ENCODE data around the gene OR4D1. TPM values are rescaled to one million over a fixed set of nuclear protein-coding genes. Genes with fewer than 3 reads are reported as not detected.

OR4D1 gene
- total and polyA plus RNA-seq, 7 donors, result 0.07 TPM; not detected in 6

DNA sequence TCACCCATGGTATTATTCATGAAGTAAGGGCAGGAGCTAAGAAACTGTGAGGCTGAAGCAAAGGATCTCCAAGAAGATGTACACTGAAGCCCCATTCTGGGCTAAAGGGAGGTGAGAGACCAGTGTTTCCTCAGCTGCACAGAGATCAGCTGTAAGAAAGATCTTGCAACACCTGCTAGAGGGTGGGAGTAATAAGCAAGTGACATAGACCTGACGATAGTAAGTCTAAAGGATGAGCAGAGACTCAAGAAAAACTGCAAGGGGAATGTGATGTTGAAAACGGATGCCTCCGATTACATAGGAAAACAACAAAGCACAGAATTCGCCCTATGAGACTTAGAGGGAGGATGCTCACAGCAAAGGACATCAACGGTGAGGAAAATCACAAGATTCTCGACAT lies 18.5 kb downstream of the OR4D1 start, which contains the start of gene OR4D2:
Gene OR4D2 (plus strand): TSS at position 301 of the 400 bp plus-strand sequence. CDS start 2,674 bp downstream, outside the sequence.
- intact Hi-C loops (cut with DNase I), result no loop called here
- Histone ChIP-seq H3K27ac (no peak within 1 kb of the TSS), H3K9me3 (no peaks in the 10 kb centered on the region), H3K4me3 (no peak within 1 kb of the TSS), H3K4me1 (no peaks in the 10 kb centered on the region), H3K36me3 (no peaks in the 10 kb centered on the region), H3K27me3 (peaks cover 0 to 18% (median 0%) of the 10 kb centered on the region in 3 donors)
- no peak for TF ChIP-seq POLR2A (IDR thresholded peaks at IDR 0.05)
- TF ChIP-seq POLR2AphosphoS5 (IDR thresholded peaks at IDR 0.05), result no peak
- no peak for TF ChIP-seq EP300 (IDR thresholded peaks at IDR 0.05)
- TF ChIP-seq, protein P1, sequence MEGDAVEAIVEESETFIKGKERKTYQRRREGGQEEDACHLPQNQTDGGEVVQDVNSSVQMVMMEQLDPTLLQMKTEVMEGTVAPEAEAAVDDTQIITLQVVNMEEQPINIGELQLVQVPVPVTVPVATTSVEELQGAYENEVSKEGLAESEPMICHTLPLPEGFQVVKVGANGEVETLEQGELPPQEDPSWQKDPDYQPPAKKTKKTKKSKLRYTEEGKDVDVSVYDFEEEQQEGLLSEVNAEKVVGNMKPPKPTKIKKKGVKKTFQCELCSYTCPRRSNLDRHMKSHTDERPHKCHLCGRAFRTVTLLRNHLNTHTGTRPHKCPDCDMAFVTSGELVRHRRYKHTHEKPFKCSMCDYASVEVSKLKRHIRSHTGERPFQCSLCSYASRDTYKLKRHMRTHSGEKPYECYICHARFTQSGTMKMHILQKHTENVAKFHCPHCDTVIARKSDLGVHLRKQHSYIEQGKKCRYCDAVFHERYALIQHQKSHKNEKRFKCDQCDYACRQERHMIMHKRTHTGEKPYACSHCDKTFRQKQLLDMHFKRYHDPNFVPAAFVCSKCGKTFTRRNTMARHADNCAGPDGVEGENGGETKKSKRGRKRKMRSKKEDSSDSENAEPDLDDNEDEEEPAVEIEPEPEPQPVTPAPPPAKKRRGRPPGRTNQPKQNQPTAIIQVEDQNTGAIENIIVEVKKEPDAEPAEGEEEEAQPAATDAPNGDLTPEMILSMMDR (IDR thresholded peaks at IDR 0.05), result no peak
- no peak for DNase-seq
- 67 to 68% methylated on average over 6 of the region's 6 CpGs for WGBS, 2 donors

DNA sequence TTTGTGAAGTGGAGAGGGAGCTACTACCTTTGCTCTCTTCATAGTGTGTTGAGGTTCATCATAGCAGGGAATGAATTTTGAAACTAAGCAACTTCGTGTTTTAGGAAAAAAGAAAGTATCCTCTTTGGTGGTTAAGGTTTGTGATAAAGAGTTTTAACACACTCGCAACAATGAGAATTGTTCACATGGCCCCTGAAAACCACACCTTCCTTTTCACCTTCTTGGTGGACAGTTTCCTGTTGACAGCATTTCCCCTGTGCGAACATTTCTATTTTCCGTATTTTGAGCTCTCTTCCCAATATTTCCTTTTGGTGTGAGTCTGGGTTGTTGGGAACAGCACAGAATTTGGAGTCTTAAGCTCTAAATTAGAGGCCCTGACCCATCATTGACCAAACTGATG lies 22.4 kb downstream of the OR4D1 start:
- TF ChIP-seq, protein P1 (IDR thresholded peaks at IDR 0.05), result no peak
- H3K36me3 ChIP-seq, result no peaks in the 10 kb centered on the region
- H3K27me3 ChIP-seq, result peaks cover 0 to 18% (median 0%) of the 10 kb centered on the region in 3 donors
- intact Hi-C loops (cut with DNase I), result no loop called here
- H3K4me3 ChIP-seq, result no peak overlapping the region
- H3K27ac ChIP-seq, result no peak overlapping the region
- H3K4me1 ChIP-seq, result no peaks in the 10 kb centered on the region
- no peaks in the 10 kb centered on the region for H3K9me3 ChIP-seq
- WGBS, 2 donors, result 40 to 72% methylated on average over 4 of the region's 4 CpGs
- no peak for DNase-seq

DNA sequence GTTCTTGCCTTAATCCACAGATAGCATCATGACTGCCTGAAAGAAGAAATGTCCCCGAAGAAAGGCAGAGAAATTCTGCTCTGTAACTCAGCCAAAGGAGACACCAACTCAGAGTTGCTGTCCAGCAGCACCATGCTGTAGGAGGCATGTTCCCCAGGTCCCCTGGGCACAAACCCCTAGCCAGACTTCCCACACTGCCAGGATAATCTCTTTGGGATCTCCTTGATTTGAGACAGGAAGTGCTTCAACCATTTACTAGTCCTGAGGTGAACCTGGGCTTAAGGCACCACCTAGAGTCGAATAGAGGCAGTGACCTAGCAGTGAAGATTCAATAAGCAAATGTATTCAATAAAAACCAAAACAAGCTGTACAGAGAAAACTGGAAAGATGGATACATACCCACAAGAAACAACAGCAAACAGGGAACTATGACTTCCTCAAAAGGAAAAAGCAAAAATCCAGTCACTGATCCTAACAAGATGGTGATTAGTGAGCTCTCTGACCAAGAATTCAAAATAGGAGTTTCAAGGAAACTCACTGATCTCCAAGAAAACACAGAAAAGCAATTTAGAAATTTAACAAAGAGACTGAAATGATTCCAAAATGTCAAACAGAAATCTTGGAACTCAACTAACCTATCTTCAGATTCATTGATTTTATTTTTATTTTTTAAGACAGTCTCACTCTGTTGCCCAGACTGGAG lies 24.3 kb downstream of the OR4D1 start:
- intact Hi-C loops (cut with DNase I), result no loop called here
- TF ChIP-seq EP300 (IDR thresholded peaks at IDR 0.05), result no peak
- no peak for TF ChIP-seq POLR2A (IDR thresholded peaks at IDR 0.05)
- no peak for TF ChIP-seq POLR2AphosphoS5 (IDR thresholded peaks at IDR 0.05)
- TF ChIP-seq, protein P1 (IDR thresholded peaks at IDR 0.05), result no peak

DNA sequence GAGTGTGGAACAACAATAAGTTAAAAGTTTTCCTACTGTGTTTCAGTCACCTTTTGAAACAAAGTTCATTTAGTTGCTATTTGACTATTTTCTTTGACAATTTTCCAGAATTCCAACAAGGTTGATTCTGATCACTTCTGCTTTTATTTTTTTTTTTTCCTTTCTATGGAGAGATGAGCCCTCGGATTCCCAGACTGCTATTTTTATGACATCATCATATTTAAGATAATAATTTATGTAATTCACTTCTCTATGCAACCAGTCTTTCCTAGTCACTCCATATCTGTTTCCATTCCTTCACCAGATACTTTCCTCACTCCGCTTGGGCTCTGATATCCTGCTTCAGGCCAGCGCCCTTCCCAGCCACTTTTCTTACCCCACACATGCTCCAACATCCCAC lies 26.7 kb downstream of the OR4D1 start:
- Histone ChIP-seq H3K4me3 (no peak overlapping the region), H3K4me1 (no peaks in the 10 kb centered on the region), H3K27me3 (no peaks in the 10 kb centered on the region), H3K27ac (no peak overlapping the region), H3K36me3 (no peaks in the 10 kb centered on the region), H3K9me3 (no peaks in the 10 kb centered on the region)
- TF ChIP-seq POLR2A (IDR thresholded peaks at IDR 0.05) (no peak), POLR2AphosphoS5 (IDR thresholded peaks at IDR 0.05) (no peak), EP300 (IDR thresholded peaks at IDR 0.05) (no peak)
- TF ChIP-seq, protein P1 (IDR thresholded peaks at IDR 0.05), result no peak
- intact Hi-C loops (cut with DNase I), result no loop called here
- DNase-seq, result no peak
- WGBS, 2 donors, result 55 to 63% methylated on average over 3 of the region's 3 CpGs

More for the DNA sequence above, 24.3 kb downstream of the OR4D1 start:
- Histone ChIP-seq H3K4me3 (no peak overlapping the region), H3K27me3 (peaks cover 0 to 10% (median 0%) of the 10 kb centered on the region in 3 donors), H3K36me3 (no peaks in the 10 kb centered on the region), H3K4me1 (no peaks in the 10 kb centered on the region), H3K27ac (no peak overlapping the region), H3K9me3 (no peaks in the 10 kb centered on the region)
- 36 to 41% methylated on average over 2 of the region's 2 CpGs for WGBS, 2 donors
- DNase-seq, result no peak

DNA sequence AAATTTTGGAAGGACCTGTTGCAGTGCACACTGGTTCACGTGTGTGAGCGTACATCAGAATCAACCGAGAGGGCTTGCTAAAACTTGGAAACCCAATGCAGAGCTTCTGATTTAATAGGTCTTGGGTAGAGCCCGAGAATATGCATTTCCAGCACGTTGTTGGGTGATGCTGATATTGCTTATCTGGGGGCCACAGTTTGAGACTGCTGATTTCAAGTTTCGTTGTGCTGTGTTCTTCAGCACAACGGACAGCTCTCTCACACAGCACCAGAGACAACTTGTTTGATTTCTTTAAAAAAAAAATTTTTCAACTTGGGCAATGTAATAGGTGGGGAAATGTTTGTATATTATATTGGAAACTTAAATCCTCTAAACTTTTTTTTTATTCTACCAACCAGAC lies 28.0 kb downstream of the OR4D1 start:
- Histone ChIP-seq H3K4me1 (no peaks in the 10 kb centered on the region), H3K36me3 (no peaks in the 10 kb centered on the region), H3K27me3 (no peaks in the 10 kb centered on the region), H3K27ac (no peak overlapping the region), H3K4me3 (no peak overlapping the region), H3K9me3 (no peaks in the 10 kb centered on the region)
- WGBS, 2 donors, result 40 to 45% methylated on average over 7 of the region's 7 CpGs
- TF ChIP-seq, protein P1 (IDR thresholded peaks at IDR 0.05), result no peak
- no peak for TF ChIP-seq EP300 (IDR thresholded peaks at IDR 0.05)
- TF ChIP-seq POLR2AphosphoS5 (IDR thresholded peaks at IDR 0.05), result no peak
- no peak for TF ChIP-seq POLR2A (IDR thresholded peaks at IDR 0.05)
- intact Hi-C loops (cut with DNase I), result no loop called here
- DNase-seq, result no peak

Measured in sigmoid colon (tissue), 7 donors.